ENCODE results near the gene ZNF385D. TPM values are rescaled to one million over a fixed set of nuclear protein-coding genes. Genes with fewer than 3 reads are reported as not detected.

Gene ZNF385D
- total and polyA plus RNA-seq, 2 experiments from 2014 or later = 2.7 to 12.3 TPM

- TF ChIP-seq ZNF114 (CRISPR knock-in tag; IDR thresholded peaks at IDR 0.05) = no peak
- no peak for TF ChIP-seq ZNF462 (CRISPR knock-in tag; IDR thresholded peaks at IDR 0.05)
Measured at GRCh38 chr3:21738935-21739702, 11.9 kb downstream of the ZNF385D start (continued).

- Histone ChIP-seq H3K4me3 (no peak overlapping the region), H3K4me1 (ENCODE audit: insufficient read depth) (no peaks in the 10 kb centered on the region), H3K4me2 (no peak overlapping the region), H3F3A (replicated peaks; ENCODE audit: low read depth) (no peaks in the 10 kb centered on the region), H3K9me2 (ENCODE audit: insufficient read depth) (no peaks in the 10 kb centered on the region; the same call in 1 of the 2 replicates), H3K36me3 (ENCODE audit: insufficient read depth) (no peaks in the 10 kb centered on the region), H3K27ac (ENCODE audit: low read depth) (no peak overlapping the region), H3K79me2 (replicated peaks; ENCODE audit: insufficient read depth) (peaks cover under 1% of the 10 kb centered on the region; the same call in 1 of the 2 replicates), H2AFZ (no peak overlapping the region), H4K20me1 (replicated peaks; ENCODE audit: insufficient read depth) (no peaks in the 10 kb centered on the region), H3K27me3 (ENCODE audit: insufficient read depth) (no peaks in the 10 kb centered on the region)
- Mint-ChIP-seq H3K4me1 (peaks cover 3% of the 10 kb centered on the region; the same call in 2 of the 3 replicates), H3K27me3 (ENCODE audit: insufficient read depth, low read depth, poor library complexity) (no peaks in the 10 kb centered on the region), H3K27ac (no peak overlapping the region), H3K9me3 (peaks cover under 1% of the 10 kb centered on the region; the same call in 2 of the 3 replicates), H3K36me3 (ENCODE audit: low read depth) (peaks cover under 1% of the 10 kb centered on the region; the same call in 1 of the 3 replicates), H3K4me3 (no peak overlapping the region)
- ATAC-seq (no peak), DNase-seq (ENCODE audit: low spot score) (no peak)
- TF ChIP-seq EZH2 (IDR thresholded peaks at IDR 0.05; ENCODE audit: low read depth, unreplicated experiment) = no peak
- TF ChIP-seq, protein P1, sequence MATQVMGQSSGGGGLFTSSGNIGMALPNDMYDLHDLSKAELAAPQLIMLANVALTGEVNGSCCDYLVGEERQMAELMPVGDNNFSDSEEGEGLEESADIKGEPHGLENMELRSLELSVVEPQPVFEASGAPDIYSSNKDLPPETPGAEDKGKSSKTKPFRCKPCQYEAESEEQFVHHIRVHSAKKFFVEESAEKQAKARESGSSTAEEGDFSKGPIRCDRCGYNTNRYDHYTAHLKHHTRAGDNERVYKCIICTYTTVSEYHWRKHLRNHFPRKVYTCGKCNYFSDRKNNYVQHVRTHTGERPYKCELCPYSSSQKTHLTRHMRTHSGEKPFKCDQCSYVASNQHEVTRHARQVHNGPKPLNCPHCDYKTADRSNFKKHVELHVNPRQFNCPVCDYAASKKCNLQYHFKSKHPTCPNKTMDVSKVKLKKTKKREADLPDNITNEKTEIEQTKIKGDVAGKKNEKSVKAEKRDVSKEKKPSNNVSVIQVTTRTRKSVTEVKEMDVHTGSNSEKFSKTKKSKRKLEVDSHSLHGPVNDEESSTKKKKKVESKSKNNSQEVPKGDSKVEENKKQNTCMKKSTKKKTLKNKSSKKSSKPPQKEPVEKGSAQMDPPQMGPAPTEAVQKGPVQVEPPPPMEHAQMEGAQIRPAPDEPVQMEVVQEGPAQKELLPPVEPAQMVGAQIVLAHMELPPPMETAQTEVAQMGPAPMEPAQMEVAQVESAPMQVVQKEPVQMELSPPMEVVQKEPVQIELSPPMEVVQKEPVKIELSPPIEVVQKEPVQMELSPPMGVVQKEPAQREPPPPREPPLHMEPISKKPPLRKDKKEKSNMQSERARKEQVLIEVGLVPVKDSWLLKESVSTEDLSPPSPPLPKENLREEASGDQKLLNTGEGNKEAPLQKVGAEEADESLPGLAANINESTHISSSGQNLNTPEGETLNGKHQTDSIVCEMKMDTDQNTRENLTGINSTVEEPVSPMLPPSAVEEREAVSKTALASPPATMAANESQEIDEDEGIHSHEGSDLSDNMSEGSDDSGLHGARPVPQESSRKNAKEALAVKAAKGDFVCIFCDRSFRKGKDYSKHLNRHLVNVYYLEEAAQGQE (IDR thresholded peaks at IDR 0.05; ENCODE audit: unreplicated experiment) = no peak
- TF ChIP-seq JUNB (IDR thresholded peaks at IDR 0.05; ENCODE audit: unreplicated experiment) = no peak
Measured at GRCh38 chr3:21738283-21738682, 12.7 kb downstream of the ZNF385D start.

Measured in GM23338 (cell line).